ENCODE measurements around the gene SHLD1.

SHLD1 gene

DNA sequence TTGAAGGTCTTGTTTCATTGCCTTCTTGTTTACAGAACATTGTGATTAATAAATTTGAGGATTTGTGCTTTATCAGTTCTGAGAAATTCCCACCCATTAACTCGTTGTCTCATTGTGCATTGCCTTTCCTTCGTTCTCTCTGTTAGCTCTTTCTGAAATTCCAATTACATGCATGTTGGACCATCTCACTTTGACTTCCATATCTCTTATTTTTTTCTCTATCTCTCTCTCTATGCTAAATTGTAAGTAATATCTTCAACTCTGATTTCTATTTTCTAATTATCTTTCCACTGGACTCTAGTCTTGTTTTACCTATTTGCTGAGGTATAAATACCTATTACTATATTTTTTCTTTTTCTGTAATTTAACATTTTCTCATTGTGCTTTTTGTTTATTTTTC lies 92.3 kb downstream of the SHLD1 start:
- Histone ChIP-seq H3K9ac (ENCODE audit: low read depth, low read length) (no peak overlapping the region), H3K27me3 (ENCODE audit: insufficient read depth, low read length, poor library complexity) (no peaks in the 10 kb centered on the region), H3K4me3 (ENCODE audit: low read depth in 1 of 2, low read length in 2 of 2) (no peak overlapping the region), H3K27ac (ENCODE audit: low read length) (no peak overlapping the region), H3K9me3 (ENCODE audit: insufficient read depth, low read length, severe bottlenecking) (no peaks in the 10 kb centered on the region), H2AFZ (ENCODE audit: low read depth, low read length) (no peak overlapping the region), H3K79me2 (ENCODE audit: insufficient read depth, low read length) (no peaks in the 10 kb centered on the region), H3K36me3 (ENCODE audit: insufficient read depth, low read length) (no peaks in the 10 kb centered on the region), H3K4me1 (ENCODE audit: insufficient read depth, low read length) (peaks cover 7% of the 10 kb centered on the region), H4K20me1 (ENCODE audit: insufficient read depth, low read length) (peaks cover 2% of the 10 kb centered on the region; the same call in 1 of the 2 replicates), H3K4me2 (ENCODE audit: insufficient read depth, low read length) (no peak overlapping the region)
- DNase-seq, result no peak
- TF ChIP-seq, protein P1, sequence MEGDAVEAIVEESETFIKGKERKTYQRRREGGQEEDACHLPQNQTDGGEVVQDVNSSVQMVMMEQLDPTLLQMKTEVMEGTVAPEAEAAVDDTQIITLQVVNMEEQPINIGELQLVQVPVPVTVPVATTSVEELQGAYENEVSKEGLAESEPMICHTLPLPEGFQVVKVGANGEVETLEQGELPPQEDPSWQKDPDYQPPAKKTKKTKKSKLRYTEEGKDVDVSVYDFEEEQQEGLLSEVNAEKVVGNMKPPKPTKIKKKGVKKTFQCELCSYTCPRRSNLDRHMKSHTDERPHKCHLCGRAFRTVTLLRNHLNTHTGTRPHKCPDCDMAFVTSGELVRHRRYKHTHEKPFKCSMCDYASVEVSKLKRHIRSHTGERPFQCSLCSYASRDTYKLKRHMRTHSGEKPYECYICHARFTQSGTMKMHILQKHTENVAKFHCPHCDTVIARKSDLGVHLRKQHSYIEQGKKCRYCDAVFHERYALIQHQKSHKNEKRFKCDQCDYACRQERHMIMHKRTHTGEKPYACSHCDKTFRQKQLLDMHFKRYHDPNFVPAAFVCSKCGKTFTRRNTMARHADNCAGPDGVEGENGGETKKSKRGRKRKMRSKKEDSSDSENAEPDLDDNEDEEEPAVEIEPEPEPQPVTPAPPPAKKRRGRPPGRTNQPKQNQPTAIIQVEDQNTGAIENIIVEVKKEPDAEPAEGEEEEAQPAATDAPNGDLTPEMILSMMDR (IDR thresholded peaks at IDR 0.05; ENCODE audit: borderline replicate concordance, extremely low read depth, low read length, poor library complexity, severe bottlenecking), result no peak
- TF ChIP-seq EZH2 (IDR thresholded peaks at IDR 0.05; ENCODE audit: borderline replicate concordance, low read depth, low read length, severe bottlenecking), result no peak
- ATAC-seq (ENCODE audit: insufficient read depth, low read depth), result no peak

- TF ChIP-seq, protein P1 (IDR thresholded peaks at IDR 0.05; ENCODE audit: borderline replicate concordance, extremely low read depth, low read length, poor library complexity, severe bottlenecking), result no peak
- no peak for TF ChIP-seq EZH2 (IDR thresholded peaks at IDR 0.05; ENCODE audit: borderline replicate concordance, low read depth, low read length, severe bottlenecking)
- Histone ChIP-seq H3K4me3 (ENCODE audit: low read depth in 1 of 2, low read length in 2 of 2) (no peak overlapping the region), H3K9me3 (ENCODE audit: insufficient read depth, low read length, severe bottlenecking) (no peaks in the 10 kb centered on the region), H3K4me2 (ENCODE audit: insufficient read depth, low read length) (no peak overlapping the region), H4K20me1 (ENCODE audit: insufficient read depth, low read length) (peaks cover 2% of the 10 kb centered on the region; the same call in 1 of the 2 replicates), H3K27me3 (ENCODE audit: insufficient read depth, low read length, poor library complexity) (no peaks in the 10 kb centered on the region), H3K9ac (ENCODE audit: low read depth, low read length) (no peak overlapping the region), H2AFZ (ENCODE audit: low read depth, low read length) (no peak overlapping the region), H3K36me3 (ENCODE audit: insufficient read depth, low read length) (no peaks in the 10 kb centered on the region), H3K4me1 (ENCODE audit: insufficient read depth, low read length) (peaks cover 7% of the 10 kb centered on the region), H3K79me2 (ENCODE audit: insufficient read depth, low read length) (no peaks in the 10 kb centered on the region), H3K27ac (ENCODE audit: low read length) (no peak overlapping the region)
- DNase-seq (no peak), ATAC-seq (ENCODE audit: insufficient read depth, low read depth) (no peak)
These were observed 92.9 kb downstream of the SHLD1 start for GRCh38 chr20:5843054-5843592.

DNA sequence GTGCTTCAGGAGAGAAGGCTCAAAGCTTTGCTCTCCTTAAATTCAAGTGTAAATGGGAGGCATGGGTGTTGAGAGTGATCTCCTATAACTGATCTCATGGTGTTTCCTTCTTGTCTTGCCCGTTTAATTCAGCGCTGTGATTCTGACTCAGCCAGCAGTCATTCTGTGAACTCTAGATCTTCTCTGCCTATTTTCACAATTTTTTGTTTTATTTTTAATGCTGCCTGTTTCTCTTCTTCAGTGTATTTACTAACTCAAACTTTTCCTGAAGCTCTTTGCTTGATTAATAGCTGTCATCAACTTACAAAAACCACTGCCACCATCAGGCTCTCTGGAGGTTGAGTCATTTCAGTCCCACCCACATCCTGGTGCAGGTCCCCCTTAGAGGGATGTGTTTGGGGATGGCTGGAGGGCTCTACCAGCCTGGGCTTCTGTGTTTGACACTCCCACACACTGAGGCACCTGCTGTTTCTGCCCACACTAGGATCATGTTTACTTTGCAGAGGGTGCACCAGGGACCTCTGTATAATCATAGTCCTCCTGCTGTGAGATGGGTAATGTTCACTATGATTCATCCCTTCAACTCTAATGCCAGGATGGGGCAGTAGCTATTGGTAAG lies 94.0 kb downstream of the SHLD1 start:
- no peak overlapping the region for H3K4me2 ChIP-seq (ENCODE audit: insufficient read depth, low read length)
- no peak overlapping the region for H3K9ac ChIP-seq (ENCODE audit: low read depth, low read length)
- H4K20me1 ChIP-seq (ENCODE audit: insufficient read depth, low read length), result peaks cover 2% of the 10 kb centered on the region; the same call in 1 of the 2 replicates
- TF ChIP-seq EZH2 (IDR thresholded peaks at IDR 0.05; ENCODE audit: borderline replicate concordance, low read depth, low read length, severe bottlenecking), result no peak
- TF ChIP-seq, protein P1 (IDR thresholded peaks at IDR 0.05; ENCODE audit: borderline replicate concordance, extremely low read depth, low read length, poor library complexity, severe bottlenecking), result no peak
- no peaks in the 10 kb centered on the region for H3K36me3 ChIP-seq (ENCODE audit: insufficient read depth, low read length)
- H3K4me1 ChIP-seq (ENCODE audit: insufficient read depth, low read length), result peaks cover 7% of the 10 kb centered on the region
- no peaks in the 10 kb centered on the region for H3K27me3 ChIP-seq (ENCODE audit: insufficient read depth, low read length, poor library complexity)
- no peak overlapping the region for H3K27ac ChIP-seq (ENCODE audit: low read length)
- H3K79me2 ChIP-seq (ENCODE audit: insufficient read depth, low read length), result no peaks in the 10 kb centered on the region
- H3K4me3 ChIP-seq (ENCODE audit: low read depth in 1 of 2, low read length in 2 of 2), result no peak overlapping the region
- DNase-seq, result peak; percentile 42
- H3K9me3 ChIP-seq (ENCODE audit: insufficient read depth, low read length, severe bottlenecking), result no peaks in the 10 kb centered on the region
- H2AFZ ChIP-seq (ENCODE audit: low read depth, low read length), result no peak overlapping the region
- peak; percentile 94 for ATAC-seq (ENCODE audit: insufficient read depth, low read depth)

All from DND-41 (cell line).